Measurements from ENCODE around the gene ADAMTS14. TPM values are rescaled to one million over a fixed set of nuclear protein-coding genes. Genes with fewer than 3 reads are reported as not detected.
"Not testable (repeated sequence)": the region's sequence is repeated elsewhere in the genome, so short reads cannot be mapped to it uniquely, and the experiment has no call there.

The ADAMTS14 gene, protein sequence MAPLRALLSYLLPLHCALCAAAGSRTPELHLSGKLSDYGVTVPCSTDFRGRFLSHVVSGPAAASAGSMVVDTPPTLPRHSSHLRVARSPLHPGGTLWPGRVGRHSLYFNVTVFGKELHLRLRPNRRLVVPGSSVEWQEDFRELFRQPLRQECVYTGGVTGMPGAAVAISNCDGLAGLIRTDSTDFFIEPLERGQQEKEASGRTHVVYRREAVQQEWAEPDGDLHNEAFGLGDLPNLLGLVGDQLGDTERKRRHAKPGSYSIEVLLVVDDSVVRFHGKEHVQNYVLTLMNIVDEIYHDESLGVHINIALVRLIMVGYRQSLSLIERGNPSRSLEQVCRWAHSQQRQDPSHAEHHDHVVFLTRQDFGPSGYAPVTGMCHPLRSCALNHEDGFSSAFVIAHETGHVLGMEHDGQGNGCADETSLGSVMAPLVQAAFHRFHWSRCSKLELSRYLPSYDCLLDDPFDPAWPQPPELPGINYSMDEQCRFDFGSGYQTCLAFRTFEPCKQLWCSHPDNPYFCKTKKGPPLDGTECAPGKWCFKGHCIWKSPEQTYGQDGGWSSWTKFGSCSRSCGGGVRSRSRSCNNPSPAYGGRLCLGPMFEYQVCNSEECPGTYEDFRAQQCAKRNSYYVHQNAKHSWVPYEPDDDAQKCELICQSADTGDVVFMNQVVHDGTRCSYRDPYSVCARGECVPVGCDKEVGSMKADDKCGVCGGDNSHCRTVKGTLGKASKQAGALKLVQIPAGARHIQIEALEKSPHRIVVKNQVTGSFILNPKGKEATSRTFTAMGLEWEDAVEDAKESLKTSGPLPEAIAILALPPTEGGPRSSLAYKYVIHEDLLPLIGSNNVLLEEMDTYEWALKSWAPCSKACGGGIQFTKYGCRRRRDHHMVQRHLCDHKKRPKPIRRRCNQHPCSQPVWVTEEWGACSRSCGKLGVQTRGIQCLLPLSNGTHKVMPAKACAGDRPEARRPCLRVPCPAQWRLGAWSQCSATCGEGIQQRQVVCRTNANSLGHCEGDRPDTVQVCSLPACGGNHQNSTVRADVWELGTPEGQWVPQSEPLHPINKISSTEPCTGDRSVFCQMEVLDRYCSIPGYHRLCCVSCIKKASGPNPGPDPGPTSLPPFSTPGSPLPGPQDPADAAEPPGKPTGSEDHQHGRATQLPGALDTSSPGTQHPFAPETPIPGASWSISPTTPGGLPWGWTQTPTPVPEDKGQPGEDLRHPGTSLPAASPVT
- total RNA-seq: not detected

DNA sequence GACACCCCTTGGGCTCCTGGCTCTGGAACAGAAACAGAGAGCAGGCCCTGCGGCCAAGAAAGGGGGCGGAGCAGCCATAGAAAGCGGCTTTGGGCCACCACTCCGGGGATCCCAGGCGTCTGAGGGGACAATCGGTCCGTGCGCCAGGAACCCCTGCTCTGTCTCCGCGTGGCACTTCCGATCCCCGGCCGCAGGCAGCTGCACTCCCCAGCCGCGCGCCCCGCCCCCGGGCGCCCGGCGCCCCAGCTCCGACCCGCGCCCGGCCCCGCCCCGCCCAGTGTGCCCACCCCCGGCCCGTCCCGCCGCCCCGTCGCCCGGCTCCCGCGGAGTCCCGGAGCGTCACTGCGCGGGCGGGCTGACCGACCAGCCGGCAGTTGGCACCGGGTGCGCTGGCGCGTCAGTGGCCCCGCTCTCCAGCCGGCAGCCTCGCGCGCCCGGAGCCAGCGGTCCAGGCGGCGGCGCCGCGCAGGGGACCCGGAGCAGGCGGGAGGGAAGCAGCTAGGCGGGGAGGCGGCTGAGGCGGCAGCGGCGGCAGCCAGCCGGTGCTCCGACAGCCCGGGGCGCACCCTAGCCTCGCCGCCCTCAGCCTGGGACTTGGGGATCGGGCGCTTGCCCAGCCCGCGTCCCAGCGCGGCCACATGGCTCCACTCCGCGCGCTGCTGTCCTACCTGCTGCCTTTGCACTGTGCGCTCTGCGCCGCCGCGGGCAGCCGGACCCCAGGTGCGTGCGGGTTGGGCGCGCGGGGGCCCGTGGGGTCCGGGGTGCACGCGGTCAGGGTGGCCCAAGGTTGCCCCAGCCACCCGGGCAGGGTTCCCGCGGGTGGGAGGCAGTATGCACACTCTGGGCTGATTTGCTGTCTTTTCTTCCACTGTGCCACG, at the start of gene ADAMTS14:
Gene ADAMTS14, plus strand, starts transcription at position 342 of the 878 bp plus-strand sequence. Its CDS starts 297 bp downstream, at position 639.
- Mint-ChIP-seq H3K27me3 (peaks cover 50% of the 10 kb centered on the region), H3K9me3 (peaks cover 2% of the 10 kb centered on the region), H3K36me3 (no peaks in the 10 kb centered on the region), H3K4me3 (peak within 1 kb of the TSS; percentile 75), H3K27ac (peak within 1 kb of the TSS; percentile 3), H3K4me1 (peaks cover 13% of the 10 kb centered on the region)
- peak; percentile 61 for ATAC-seq (ENCODE audit: low read depth)
- POLR2A ChIA-PET: no interaction called here
- peak; percentile 54 for DNase-seq

- H3K36me3 Mint-ChIP-seq: peaks cover 10% of the 10 kb centered on the region
- H3K4me1 Mint-ChIP-seq: peaks cover 13% of the 10 kb centered on the region
- DNase-seq (no peak), ATAC-seq (ENCODE audit: low read depth) (no peak)
- H3K27me3 Mint-ChIP-seq: no peaks in the 10 kb centered on the region
- POLR2A ChIA-PET: no interaction called here
- H3K4me3 Mint-ChIP-seq: no peak overlapping the region
- no peak overlapping the region for H3K27ac Mint-ChIP-seq
- H3K9me3 Mint-ChIP-seq: peaks cover 5% of the 10 kb centered on the region
Measured at GRCh38 chr10:70622541-70622940, 49.8 kb upstream of the ADAMTS14 start.

GRCh38 chr10:70622981-70623844, 49.1 kb upstream of the ADAMTS14 start:
- Mint-ChIP-seq H3K27ac (no peak overlapping the region), H3K4me3 (no peak overlapping the region), H3K36me3 (peaks cover 10% of the 10 kb centered on the region), H3K27me3 (no peaks in the 10 kb centered on the region), H3K4me1 (peaks cover 10% of the 10 kb centered on the region), H3K9me3 (peaks cover 9% of the 10 kb centered on the region)
- ATAC-seq (ENCODE audit: low read depth) (no peak), DNase-seq (no peak)
- POLR2A ChIA-PET: no interaction called here

DNA sequence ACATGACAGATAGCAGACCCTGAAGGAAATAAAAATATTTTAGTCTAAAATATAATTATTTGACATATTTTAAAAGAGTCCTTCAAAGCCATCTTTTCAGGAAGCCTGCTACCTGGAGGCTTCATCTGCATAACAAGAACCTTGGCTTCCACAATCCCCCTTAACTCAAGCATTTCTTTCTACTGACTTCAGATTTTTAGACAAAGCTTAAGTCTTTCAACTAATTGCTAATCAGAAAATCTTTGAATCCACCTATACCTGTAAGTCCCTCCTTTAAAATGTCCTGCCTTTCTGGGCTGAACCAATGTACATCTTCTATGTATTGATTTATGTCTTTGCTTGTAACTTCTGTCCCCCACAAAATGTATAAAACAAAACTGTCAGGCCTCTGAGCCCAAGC, 46.2 kb upstream of the ADAMTS14 start:
- ATAC-seq (ENCODE audit: low read depth) (no peak), DNase-seq (no peak)
- POLR2A ChIA-PET: no interaction called here

DNA sequence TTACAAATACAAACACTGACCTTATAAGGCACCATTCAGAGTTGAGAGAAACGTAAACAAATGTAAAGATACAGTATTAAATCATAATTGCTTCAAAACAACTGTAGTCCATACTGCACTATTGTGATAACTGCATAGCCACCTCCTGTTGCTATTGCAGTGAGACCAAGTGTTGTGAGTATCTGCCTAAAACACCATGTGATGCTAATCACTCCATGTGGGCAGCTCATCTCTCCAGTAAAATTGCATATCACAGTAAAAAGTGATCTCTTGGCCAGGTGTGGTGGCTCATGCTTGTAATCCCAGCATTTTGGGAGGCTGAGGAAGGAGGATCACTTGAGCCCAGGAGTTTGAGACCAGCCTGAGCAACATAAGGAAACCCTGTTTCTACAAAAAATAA, 43.0 kb upstream of the ADAMTS14 start:
- H3K27me3 Mint-ChIP-seq: peaks cover 5% of the 10 kb centered on the region
- ATAC-seq (ENCODE audit: low read depth): no peak
- H3K36me3 Mint-ChIP-seq: no peaks in the 10 kb centered on the region
- H3K4me1 Mint-ChIP-seq: no peaks in the 10 kb centered on the region
- no peak for DNase-seq
- H3K27ac Mint-ChIP-seq: no peak overlapping the region
- H3K9me3 Mint-ChIP-seq: peaks cover 11% of the 10 kb centered on the region
- H3K4me3 Mint-ChIP-seq: no peak overlapping the region
- POLR2A ChIA-PET: no interaction called here

More for the DNA sequence above, 46.2 kb upstream of the ADAMTS14 start:
- H3K36me3 Mint-ChIP-seq: peaks cover 4% of the 10 kb centered on the region
- no peak overlapping the region for H3K4me3 Mint-ChIP-seq
- H3K27ac Mint-ChIP-seq: no peak overlapping the region
- H3K4me1 Mint-ChIP-seq: no peaks in the 10 kb centered on the region
- H3K27me3 Mint-ChIP-seq: no peaks in the 10 kb centered on the region
- peaks cover 11% of the 10 kb centered on the region for H3K9me3 Mint-ChIP-seq

DNA sequence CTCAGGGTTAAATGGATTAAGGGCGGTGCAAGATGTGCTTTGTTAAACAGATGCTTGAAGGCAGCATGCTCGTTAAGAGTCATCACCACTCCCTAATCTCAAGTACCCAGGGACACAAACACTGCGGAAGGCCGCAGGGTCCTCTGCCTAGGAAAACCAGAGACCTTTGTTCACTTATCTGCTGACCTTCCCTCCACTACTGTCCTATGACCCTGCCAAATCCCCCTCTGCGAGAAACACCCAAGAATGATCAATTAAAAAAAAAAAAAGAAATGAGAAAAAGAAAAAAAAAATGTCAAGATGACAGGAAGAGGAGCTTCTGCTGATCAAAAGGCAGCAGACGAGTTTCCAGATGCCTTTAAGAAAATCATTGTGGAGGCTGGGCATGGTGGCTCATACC, 40.6 kb upstream of the ADAMTS14 start:
- H3K27ac Mint-ChIP-seq, POLR2A ChIA-PET: not testable (repeated sequence)

GRCh38 chr10:70634011-70634410, 38.3 kb upstream of the ADAMTS14 start:
- no peak for ATAC-seq (ENCODE audit: low read depth)
- no peaks in the 10 kb centered on the region for H3K4me1 Mint-ChIP-seq
- POLR2A ChIA-PET: no interaction called here
- no peaks in the 10 kb centered on the region for H3K36me3 Mint-ChIP-seq
- H3K27ac Mint-ChIP-seq: no peak overlapping the region
- peaks cover 5% of the 10 kb centered on the region for H3K9me3 Mint-ChIP-seq
- no peak for DNase-seq
- peaks cover 7% of the 10 kb centered on the region for H3K27me3 Mint-ChIP-seq
- H3K4me3 Mint-ChIP-seq: no peak overlapping the region

More for the DNA sequence above, 40.6 kb upstream of the ADAMTS14 start:
- not testable (repeated sequence) for H3K4me3 Mint-ChIP-seq; H3K4me1 Mint-ChIP-seq; ATAC-seq (ENCODE audit: low read depth); DNase-seq; H3K36me3 Mint-ChIP-seq; H3K27me3 Mint-ChIP-seq
- peaks cover 11% of the 10 kb centered on the region for H3K9me3 Mint-ChIP-seq

DNA sequence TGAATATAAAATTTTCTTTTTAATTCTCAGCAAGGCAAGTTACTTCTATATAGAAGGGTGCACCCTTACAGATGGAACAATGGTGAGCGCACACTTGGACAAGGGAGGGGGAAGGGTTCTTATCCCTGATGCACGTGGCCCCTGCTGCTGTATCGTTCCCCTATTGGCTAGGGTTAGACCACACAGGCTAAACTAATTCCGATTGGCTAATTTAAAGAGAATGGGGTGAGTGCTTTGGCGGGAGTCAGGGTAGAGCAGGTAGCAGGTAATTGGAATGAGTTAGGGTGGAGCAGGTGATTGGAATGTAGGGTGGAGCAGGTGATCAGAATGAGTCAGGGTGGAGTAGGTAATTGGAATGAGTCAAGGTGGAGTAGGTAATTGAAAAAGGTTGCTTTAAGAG, 37.8 kb upstream of the ADAMTS14 start:
- H3K27me3 Mint-ChIP-seq; H3K27ac Mint-ChIP-seq; H3K4me3 Mint-ChIP-seq; H3K9me3 Mint-ChIP-seq; ATAC-seq (ENCODE audit: low read depth); H3K36me3 Mint-ChIP-seq; POLR2A ChIA-PET; DNase-seq; H3K4me1 Mint-ChIP-seq: not testable (repeated sequence)

- peaks cover 11% of the 10 kb centered on the region for H3K27me3 Mint-ChIP-seq
- H3K27ac Mint-ChIP-seq; H3K4me1 Mint-ChIP-seq; H3K36me3 Mint-ChIP-seq; POLR2A ChIA-PET; ATAC-seq (ENCODE audit: low read depth); H3K4me3 Mint-ChIP-seq; DNase-seq; H3K9me3 Mint-ChIP-seq: not testable (repeated sequence)
Measured at GRCh38 chr10:70639640-70640383, 32.5 kb upstream of the ADAMTS14 start.

- ATAC-seq (ENCODE audit: low read depth); POLR2A ChIA-PET; H3K27ac Mint-ChIP-seq; H3K4me1 Mint-ChIP-seq; H3K9me3 Mint-ChIP-seq; H3K36me3 Mint-ChIP-seq; H3K4me3 Mint-ChIP-seq; DNase-seq: not testable (repeated sequence)
- H3K27me3 Mint-ChIP-seq: peaks cover 11% of the 10 kb centered on the region
Measured at GRCh38 chr10:70643272-70643671, 29.0 kb upstream of the ADAMTS14 start.

DNA sequence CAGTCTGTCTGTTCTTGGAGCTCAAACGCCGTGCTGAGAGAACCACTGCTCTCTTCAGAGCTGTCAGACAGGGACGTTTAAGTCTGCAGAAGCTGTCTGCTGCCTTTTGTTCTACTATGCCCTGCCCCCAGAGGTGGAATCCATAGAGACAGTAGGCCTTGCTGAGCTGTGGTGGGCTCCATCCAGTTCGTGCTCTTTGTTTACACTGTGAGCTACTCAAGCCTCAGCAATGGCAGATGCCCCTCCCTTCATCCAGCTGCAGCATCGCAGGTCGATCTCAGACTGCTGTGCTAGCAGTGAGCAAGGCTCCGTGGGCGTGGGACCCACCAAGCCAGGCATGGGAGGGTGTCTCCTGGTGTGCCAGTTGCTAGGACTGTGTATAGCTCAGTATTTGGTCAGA, 27.3 kb upstream of the ADAMTS14 start:
- POLR2A ChIA-PET; H3K27ac Mint-ChIP-seq; H3K4me3 Mint-ChIP-seq; H3K36me3 Mint-ChIP-seq; ATAC-seq (ENCODE audit: low read depth); H3K4me1 Mint-ChIP-seq; DNase-seq: not testable (repeated sequence)
- H3K27me3 Mint-ChIP-seq: peaks cover 11% of the 10 kb centered on the region
- H3K9me3 Mint-ChIP-seq: peaks cover 14% of the 10 kb centered on the region
